Measurements from ENCODE around the gene UNC5CL.

Gene UNC5CL

GRCh38 chr6:41072836-41073202, 33.8 kb upstream of the UNC5CL start, which contains the start of gene NFYA:
Gene NFYA (plus strand): TSS chr6:41072974. CDS start chr6:41079090, 6,116 bp downstream.
- no peak for TF ChIP-seq CTCF (IDR thresholded peaks at IDR 0.05; ENCODE audit: control insufficient read depth, extremely low read depth, insufficient read depth)
- DNase-seq (ENCODE audit: low read depth): no peak
- H3K4me3 ChIP-seq (ENCODE audit: low read depth, low read length): peak within 1 kb of the TSS; percentile 83

GRCh38 chr6:41071923-41072835, 33.2 kb upstream of the UNC5CL start, which contains the start of gene OARD1:
Gene OARD1 (minus strand): TSS chr6:41072356. CDS start chr6:41071634, 722 bp downstream.
- peak; percentile 97 for DNase-seq (ENCODE audit: low read depth)
- peak within 1 kb of the TSS; percentile 83 for H3K4me3 ChIP-seq (ENCODE audit: low read depth, low read length)
- 0 out of 2 replicates have a peak, but pooled peaks have one; percentile 17 for TF ChIP-seq CTCF (IDR thresholded peaks at IDR 0.05; ENCODE audit: control insufficient read depth, extremely low read depth, insufficient read depth)

- peak overlapping the region; percentile 83 for H3K4me3 ChIP-seq (ENCODE audit: low read depth, low read length)
- DNase-seq (ENCODE audit: low read depth): no peak
- no peak; the same call in 1 of the 2 replicates for TF ChIP-seq CTCF (IDR thresholded peaks at IDR 0.05; ENCODE audit: control insufficient read depth, extremely low read depth, insufficient read depth)
These were observed 32.5 kb upstream of the UNC5CL start for GRCh38 chr6:41071501-41071922.

GRCh38 chr6:41066867-41067304, 27.9 kb upstream of the UNC5CL start:
- peak; percentile 78 for TF ChIP-seq CTCF (IDR thresholded peaks at IDR 0.05; ENCODE audit: control insufficient read depth, extremely low read depth, insufficient read depth)
- H3K4me3 ChIP-seq (ENCODE audit: low read depth, low read length): no peak overlapping the region
- DNase-seq (ENCODE audit: low read depth): no peak

- TF ChIP-seq CTCF (IDR thresholded peaks at IDR 0.05; ENCODE audit: control insufficient read depth, extremely low read depth, insufficient read depth): no peak
- DNase-seq (ENCODE audit: low read depth): no peak
- no peak overlapping the region for H3K4me3 ChIP-seq (ENCODE audit: low read depth, low read length)
These were observed 26.6 kb upstream of the UNC5CL start for GRCh38 chr6:41065550-41066026.

- no peak for DNase-seq (ENCODE audit: low read depth)
- no peak overlapping the region for H3K4me3 ChIP-seq (ENCODE audit: low read depth, low read length)
- TF ChIP-seq CTCF (IDR thresholded peaks at IDR 0.05; ENCODE audit: control insufficient read depth, extremely low read depth, insufficient read depth): no peak
These were observed 25.8 kb upstream of the UNC5CL start for GRCh38 chr6:41064841-41065240.

All from LNCaP clone FGC (cell line).